Kidney glomerular epithelial cell (primary cell): ENCODE data around the gene RNF17.

Source experiments
- DNase-seq: peaks from one replicate; lab custom pipeline; 2025; lab: John Stamatoyannopoulos, UW

Gene RNF17

GRCh38 chr13:24896061-24896460 lies 132.1 kb downstream of the RNF17 start:
- DNase-seq, result no peak

DNA sequence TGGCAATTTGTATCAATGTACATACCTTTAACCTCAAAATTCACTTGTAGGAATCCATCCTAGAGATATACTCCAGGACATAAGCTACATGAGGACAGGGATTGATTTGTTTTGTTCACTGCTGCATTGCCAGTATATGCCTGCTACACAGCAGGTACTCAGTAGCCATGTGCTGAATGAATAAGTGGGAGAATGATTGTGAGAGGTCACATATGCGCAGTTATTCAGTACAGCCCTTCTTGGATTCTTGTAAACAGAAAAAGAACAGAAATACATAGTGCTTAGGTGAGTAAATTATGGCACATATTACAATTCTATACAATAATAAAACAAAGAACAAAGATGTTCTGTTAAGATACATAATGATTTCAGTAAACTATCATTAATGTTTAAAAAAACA lies 133.3 kb downstream of the RNF17 start:
- DNase-seq, result no peak

GRCh38 chr13:24899601-24900000 lies 135.6 kb downstream of the RNF17 start:
- no peak for DNase-seq

DNA sequence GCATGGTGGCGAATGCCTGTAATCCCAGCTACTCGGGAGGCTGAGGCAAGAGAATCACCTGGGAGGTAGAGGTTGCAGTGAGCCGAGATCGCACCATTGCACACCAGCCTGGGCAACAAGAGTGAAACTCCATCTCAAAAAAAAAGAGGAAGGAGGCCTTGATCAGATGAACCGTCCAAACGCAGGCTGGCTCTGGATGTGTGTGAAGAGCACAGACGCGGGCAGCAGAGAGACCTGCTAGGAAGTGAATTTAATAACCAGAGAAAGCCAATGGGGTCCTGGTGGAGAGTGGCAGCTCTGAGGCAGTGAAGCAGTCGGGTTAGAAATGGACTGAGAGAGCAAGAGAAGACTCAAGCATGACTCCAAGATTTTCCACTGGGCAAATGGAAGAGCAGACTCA lies 136.5 kb downstream of the RNF17 start:
- DNase-seq, result no peak

DNA sequence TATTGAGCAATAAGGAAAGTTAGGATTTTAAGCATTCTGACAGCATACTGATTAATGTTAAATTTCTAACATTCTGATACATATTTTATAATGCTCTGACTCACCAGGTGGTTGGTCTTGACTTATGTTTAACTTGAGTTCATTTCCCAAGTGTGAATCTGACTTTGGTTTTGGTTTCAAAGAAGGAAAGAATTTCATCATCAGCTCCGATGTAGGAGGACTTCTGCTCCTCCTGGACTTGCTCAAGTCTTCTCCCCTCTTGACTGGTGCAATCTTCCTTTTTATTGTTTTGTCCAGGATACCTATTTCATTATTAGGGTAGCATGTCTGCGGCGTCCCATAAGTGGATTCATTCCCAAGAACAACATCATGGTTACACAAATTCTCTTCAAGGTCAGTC lies 141.3 kb downstream of the RNF17 start:
- no peak for DNase-seq

DNA sequence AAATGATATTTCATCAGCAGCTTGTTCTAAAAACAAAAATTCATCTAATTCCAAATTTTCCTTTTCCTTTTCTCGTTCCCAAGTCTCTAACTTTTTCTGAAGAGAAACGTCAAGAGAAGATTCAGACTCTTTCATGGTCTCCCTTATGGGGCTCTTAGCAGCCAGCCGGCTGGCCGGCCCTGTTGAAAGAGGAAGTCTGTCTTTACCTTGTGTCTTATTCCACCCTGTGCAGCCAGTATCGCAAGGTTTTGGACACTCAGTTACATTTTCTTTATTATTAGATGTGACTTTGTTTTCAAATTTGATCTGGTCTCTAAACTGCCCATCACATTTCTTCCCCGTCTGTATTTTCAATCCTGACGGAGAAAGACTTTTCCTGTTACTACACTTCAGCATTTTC lies 142.3 kb downstream of the RNF17 start:
- DNase-seq, result no peak

- DNase-seq, result no peak
These were observed 146.6 kb downstream of the RNF17 start for GRCh38 chr13:24910502-24911132.

GRCh38 chr13:24911133-24911908 lies 147.4 kb downstream of the RNF17 start:
- no peak for DNase-seq

GRCh38 chr13:24916464-24916863 lies 152.5 kb downstream of the RNF17 start:
- no peak for DNase-seq

DNA sequence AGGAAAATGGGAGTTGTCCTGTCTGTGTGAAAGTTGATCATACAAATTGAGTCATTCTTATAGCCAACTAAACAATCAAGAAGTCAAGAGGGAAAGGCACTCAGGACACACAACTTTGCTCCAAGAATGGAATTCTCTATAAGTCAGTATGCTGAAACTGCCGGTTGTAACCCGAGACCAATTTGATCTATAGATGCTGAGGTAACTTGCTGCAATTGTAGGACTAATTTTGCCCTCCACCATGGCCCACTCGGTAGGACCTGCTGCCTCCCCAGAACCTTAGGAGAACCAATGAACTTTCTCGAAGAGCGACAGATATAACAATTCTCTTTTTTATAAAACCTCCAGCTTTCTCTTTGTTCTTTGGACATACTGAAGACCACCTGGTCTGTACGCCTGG lies 157.0 kb downstream of the RNF17 start:
- DNase-seq, result no peak

DNA sequence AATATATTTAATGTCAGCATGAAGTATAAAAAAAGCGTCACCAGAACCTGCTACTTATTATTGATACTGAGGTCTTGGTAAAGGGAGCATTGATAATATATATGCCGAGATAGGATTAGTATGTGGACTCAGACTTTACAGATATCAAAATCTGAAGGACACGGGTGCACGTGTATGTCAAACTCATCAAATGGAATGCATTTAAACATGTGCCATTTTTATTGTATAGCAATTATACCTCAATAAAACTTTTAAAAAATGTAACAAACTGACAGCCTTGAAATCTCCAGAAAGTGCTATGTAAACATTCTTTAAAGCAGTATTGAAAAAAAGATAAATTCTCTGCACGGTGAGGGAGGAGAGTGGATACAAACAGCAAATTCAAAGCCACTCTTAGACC lies 157.9 kb downstream of the RNF17 start:
- DNase-seq, result no peak

- peak; percentile 57 for DNase-seq
These were observed 158.4 kb downstream of the RNF17 start for GRCh38 chr13:24922387-24922744.

- DNase-seq, result peak; percentile 91
These were observed 159.0 kb downstream of the RNF17 start for GRCh38 chr13:24922745-24923591.

GRCh38 chr13:24925318-24926231 lies 161.6 kb downstream of the RNF17 start:
- DNase-seq, result no peak

GRCh38 chr13:24927810-24928404 lies 163.9 kb downstream of the RNF17 start:
- DNase-seq, result no peak

GRCh38 chr13:24929196-24929595 lies 165.2 kb downstream of the RNF17 start:
- DNase-seq, result no peak
